MM.1S (cell line): Measurements from ENCODE around the gene LFNG.

ENCODE experiments used
- EZH2phosphoT487 ChIP-seq: fragments of 300-600 bp; sonication (generic); IDR thresholded peaks from 2 replicates; pipeline ENCODE4 v1.6.1; 2018; ENCODE audit warnings: antibody characterized with exemption, low read length
- TF ChIP-seq, protein P1 (sequence below): fragments of 300-600 bp; sonication (generic); IDR thresholded peaks from 2 replicates; pipeline ENCODE4 v1.5.1; 2016; ENCODE audit warnings: antibody characterized with exemption, low read length, mixed read lengths

DNA sequence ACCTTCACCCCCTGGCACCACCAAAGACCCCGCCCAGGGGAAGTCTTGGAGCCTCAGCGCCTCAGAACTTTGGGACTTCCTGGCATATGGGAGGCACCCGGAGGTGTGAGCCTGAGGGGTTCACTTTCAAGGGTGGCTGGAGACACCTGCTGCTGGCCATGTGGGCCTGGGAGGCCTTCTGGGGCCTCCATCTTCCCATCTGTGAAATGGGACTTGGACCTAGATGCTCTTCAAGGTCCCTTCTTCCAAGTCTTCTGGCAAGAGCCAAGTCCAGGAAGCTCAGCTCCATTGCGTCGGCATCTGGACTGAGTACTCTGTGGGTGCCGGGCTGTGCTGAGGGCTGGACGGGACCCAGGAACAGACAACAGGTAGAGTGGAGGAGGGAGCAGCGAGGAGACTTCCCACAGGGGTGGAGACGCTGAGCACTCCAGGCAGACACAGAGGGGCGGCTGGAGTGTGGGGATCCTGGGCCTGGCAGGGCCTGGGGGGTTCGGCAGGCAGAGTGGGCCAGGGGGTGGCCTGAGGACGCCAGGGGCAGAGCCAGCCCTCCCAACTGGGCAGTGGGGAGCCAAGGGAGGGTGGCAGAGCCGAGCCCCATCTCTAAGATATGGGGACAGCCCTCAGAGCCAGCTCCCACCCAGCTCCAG lies 9.3 kb upstream of the LFNG start:
- TF ChIP-seq, protein P1, sequence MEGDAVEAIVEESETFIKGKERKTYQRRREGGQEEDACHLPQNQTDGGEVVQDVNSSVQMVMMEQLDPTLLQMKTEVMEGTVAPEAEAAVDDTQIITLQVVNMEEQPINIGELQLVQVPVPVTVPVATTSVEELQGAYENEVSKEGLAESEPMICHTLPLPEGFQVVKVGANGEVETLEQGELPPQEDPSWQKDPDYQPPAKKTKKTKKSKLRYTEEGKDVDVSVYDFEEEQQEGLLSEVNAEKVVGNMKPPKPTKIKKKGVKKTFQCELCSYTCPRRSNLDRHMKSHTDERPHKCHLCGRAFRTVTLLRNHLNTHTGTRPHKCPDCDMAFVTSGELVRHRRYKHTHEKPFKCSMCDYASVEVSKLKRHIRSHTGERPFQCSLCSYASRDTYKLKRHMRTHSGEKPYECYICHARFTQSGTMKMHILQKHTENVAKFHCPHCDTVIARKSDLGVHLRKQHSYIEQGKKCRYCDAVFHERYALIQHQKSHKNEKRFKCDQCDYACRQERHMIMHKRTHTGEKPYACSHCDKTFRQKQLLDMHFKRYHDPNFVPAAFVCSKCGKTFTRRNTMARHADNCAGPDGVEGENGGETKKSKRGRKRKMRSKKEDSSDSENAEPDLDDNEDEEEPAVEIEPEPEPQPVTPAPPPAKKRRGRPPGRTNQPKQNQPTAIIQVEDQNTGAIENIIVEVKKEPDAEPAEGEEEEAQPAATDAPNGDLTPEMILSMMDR = no peak
- TF ChIP-seq EZH2phosphoT487 = no peak
